HepG2 (cell line): ENCODE results near the gene PISD. TPM values are rescaled to one million over a fixed set of nuclear protein-coding genes. Genes with fewer than 3 reads are reported as not detected.

Experiments
- HNF4A ChIP-seq: sonication (generic); formaldehyde crosslinking; IDR thresholded peaks from 2 replicates; pipeline ENCODE4 v1.4.0; 2020; ENCODE audit warnings: missing genetic modification reagents
- NONO ChIP-seq, 2 experiments: fragments of 450-650 bp in 1 of 2; sonication (generic) in 1 of 2; formaldehyde crosslinking in 1 of 2; IDR thresholded peaks in 1 of 2; conservative IDR thresholded peaks in 1 of 2; 2 replicates each; pipeline versions ENCODE4 v1.6.1 to v1.8.0; 2017 to 2022; ENCODE audit warnings: mild to moderate bottlenecking in 1 of 2, missing genetic modification reagents in 1 of 2, moderate library complexity in 1 of 2
- POLR2AphosphoS2 ChIP-seq: IDR thresholded peaks from 2 replicates; pipeline ENCODE4 v1.6.1; 2011; ENCODE audit warnings: low read depth, low read length, improper control_type of control experiment
- SOX6 ChIP-seq, 2 experiments: fragments of 450-650 bp in 1 of 2; sonication (generic) in 1 of 2; formaldehyde crosslinking in 1 of 2; IDR thresholded peaks; 2 replicates each; pipeline versions ENCODE4 v1.4.0 to v1.6.1; 2017 to 2020; ENCODE audit warnings: antibody characterized with exemption in 1 of 2, mild to moderate bottlenecking in 1 of 2, missing genetic modification reagents in 1 of 2
- TARDBP ChIP-seq: sonication (generic); formaldehyde crosslinking; IDR thresholded peaks from 2 replicates; pipeline ENCODE4 v1.8.0; 2022; ENCODE audit warnings: mild to moderate bottlenecking, missing genetic modification reagents
- ZFY ChIP-seq: sonication (generic); formaldehyde crosslinking; IDR thresholded peaks from 2 replicates; pipeline ENCODE4 v1.4.0; 2020; ENCODE audit warnings: missing genetic modification reagents
- ZNF121 ChIP-seq: sonication (generic); formaldehyde crosslinking; IDR thresholded peaks from 2 replicates; pipeline ENCODE4 v1.5.0; 2020; ENCODE audit warnings: mild to moderate bottlenecking, missing genetic modification reagents
- ZNF17 ChIP-seq: sonication (generic); formaldehyde crosslinking; IDR thresholded peaks from 2 replicates; pipeline ENCODE4 v1.5.0; 2020; ENCODE audit warnings: mild to moderate bottlenecking, missing genetic modification reagents
- ZNF543 ChIP-seq: sonication (generic); formaldehyde crosslinking; IDR thresholded peaks from 2 replicates; pipeline ENCODE4 v1.4.0; 2020; ENCODE audit warnings: mild to moderate bottlenecking, missing genetic modification reagents
- ZNF605 ChIP-seq: sonication (generic); formaldehyde crosslinking; IDR thresholded peaks from 2 replicates; pipeline ENCODE4 v1.8.0; 2022; ENCODE audit warnings: mild to moderate bottlenecking, missing genetic modification reagents
- ZNF629 ChIP-seq: sonication (generic); formaldehyde crosslinking; conservative IDR thresholded peaks from 2 replicates; pipeline ENCODE4 v1.5.0; 2020; ENCODE audit warnings: missing genetic modification reagents
- polyA plus RNA-seq, 8 experiments: library from polyadenylated mRNA; depleted of rRNA in 3 of 8; stranded (reverse) in 7 of 8; unstranded in 1 of 8; fragments of >200 nt; fragmentation: Illumina TruSeq in 4 of 8; extraction: Trizol in 4 of 8; gene quantifications; 2 replicates each; pipeline versions ENCODE4 v1.2.1 to v1.2.3, GENCODE V29; 2011 to 2016; ENCODE audit warnings: low read depth in 4 of 8, missing spikeins in 1 of 8, mixed read lengths in 1 of 8; ENCODE audit not compliant: insufficient read depth in 1 of 8
- total RNA-seq, 5 experiments: library from RNA; depleted of rRNA; stranded (reverse); fragments of >200 nt; fragmentation: Illumina TruSeq; extraction: Trizol; gene quantifications; 2 replicates each; pipeline ENCODE4 v1.2.3, GENCODE V29; 2016; ENCODE audit warnings: low read depth in 1 of 5
- TF ChIP-seq, protein P1 (sequence below): sonication (generic); formaldehyde crosslinking; IDR thresholded peaks from 2 replicates; pipeline ENCODE4 v1.4.0; 2020; ENCODE audit warnings: missing genetic modification reagents, borderline replicate concordance
- TF ChIP-seq, protein P2 (sequence below): sonication (generic); formaldehyde crosslinking; IDR thresholded peaks from 2 replicates; pipeline ENCODE4 v1.9.0; 2021; ENCODE audit warnings: missing genetic modification reagents, mild to moderate bottlenecking, borderline replicate concordance
- TF ChIP-seq, protein P3 (sequence below): sonication (generic); formaldehyde crosslinking; IDR thresholded peaks from 2 replicates; pipeline ENCODE4 v1.8.1; 2023; ENCODE audit warnings: mild to moderate bottlenecking, missing genetic modification reagents
- TF ChIP-seq, protein P4 (sequence below): sonication (generic); formaldehyde crosslinking; IDR thresholded peaks from 2 replicates; pipeline ENCODE4 v1.5.0; 2020; ENCODE audit warnings: missing genetic modification reagents
- TF ChIP-seq, protein P5 (sequence below), 2 experiments: sonication (generic) in 1 of 2; formaldehyde crosslinking in 1 of 2; IDR thresholded peaks; 2 replicates each; pipeline versions ENCODE4 v1.4.0 to v1.6.1; 2018 to 2020; ENCODE audit warnings: missing genetic modification reagents in 2 of 2, borderline replicate concordance in 1 of 2, low read depth in 1 of 2, mild to moderate bottlenecking in 1 of 2, missing biosample characterization in 1 of 2

Gene PISD
- total and polyA plus RNA-seq, 2 of the 13 experiments (the other 11 are each of a cell fraction or from before 2014, with no cell fraction given): 30.1 to 47.7 TPM

DNA sequence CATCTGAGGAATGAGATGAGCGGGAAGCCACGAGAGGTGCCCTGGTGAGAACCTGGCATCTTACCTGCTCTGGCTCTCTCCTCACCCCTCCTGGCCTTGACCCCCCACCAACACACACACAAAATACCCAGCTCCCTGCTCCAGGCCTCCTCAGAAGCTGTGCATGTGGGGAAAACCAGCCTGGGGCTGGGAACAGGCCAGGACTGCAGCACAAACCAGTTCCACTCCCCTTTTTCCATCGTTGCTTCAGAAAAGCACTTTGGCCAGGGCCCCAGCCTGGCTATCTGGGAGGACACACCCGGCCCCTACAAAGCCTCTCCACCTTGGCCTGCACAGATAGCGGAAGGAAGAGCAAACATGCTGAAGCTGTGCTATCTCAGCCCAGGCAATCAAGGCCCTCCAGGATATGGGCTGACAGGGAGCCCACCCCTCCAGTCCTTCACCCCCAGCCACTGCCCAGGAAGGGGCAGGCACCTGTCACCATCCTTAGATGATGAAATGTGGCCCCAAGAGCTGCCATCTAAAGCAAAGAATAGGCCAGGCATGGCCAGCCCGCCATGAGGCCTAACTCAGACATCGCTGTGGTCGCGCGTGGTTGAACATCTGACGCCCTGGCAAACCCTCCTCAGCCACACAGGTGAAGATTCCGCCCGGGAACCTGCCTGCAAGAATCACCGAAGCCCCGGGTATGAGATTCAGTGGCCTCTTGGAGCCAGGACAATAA, 35.4 kb downstream of the PISD start (continued):
- TF ChIP-seq, protein P1, sequence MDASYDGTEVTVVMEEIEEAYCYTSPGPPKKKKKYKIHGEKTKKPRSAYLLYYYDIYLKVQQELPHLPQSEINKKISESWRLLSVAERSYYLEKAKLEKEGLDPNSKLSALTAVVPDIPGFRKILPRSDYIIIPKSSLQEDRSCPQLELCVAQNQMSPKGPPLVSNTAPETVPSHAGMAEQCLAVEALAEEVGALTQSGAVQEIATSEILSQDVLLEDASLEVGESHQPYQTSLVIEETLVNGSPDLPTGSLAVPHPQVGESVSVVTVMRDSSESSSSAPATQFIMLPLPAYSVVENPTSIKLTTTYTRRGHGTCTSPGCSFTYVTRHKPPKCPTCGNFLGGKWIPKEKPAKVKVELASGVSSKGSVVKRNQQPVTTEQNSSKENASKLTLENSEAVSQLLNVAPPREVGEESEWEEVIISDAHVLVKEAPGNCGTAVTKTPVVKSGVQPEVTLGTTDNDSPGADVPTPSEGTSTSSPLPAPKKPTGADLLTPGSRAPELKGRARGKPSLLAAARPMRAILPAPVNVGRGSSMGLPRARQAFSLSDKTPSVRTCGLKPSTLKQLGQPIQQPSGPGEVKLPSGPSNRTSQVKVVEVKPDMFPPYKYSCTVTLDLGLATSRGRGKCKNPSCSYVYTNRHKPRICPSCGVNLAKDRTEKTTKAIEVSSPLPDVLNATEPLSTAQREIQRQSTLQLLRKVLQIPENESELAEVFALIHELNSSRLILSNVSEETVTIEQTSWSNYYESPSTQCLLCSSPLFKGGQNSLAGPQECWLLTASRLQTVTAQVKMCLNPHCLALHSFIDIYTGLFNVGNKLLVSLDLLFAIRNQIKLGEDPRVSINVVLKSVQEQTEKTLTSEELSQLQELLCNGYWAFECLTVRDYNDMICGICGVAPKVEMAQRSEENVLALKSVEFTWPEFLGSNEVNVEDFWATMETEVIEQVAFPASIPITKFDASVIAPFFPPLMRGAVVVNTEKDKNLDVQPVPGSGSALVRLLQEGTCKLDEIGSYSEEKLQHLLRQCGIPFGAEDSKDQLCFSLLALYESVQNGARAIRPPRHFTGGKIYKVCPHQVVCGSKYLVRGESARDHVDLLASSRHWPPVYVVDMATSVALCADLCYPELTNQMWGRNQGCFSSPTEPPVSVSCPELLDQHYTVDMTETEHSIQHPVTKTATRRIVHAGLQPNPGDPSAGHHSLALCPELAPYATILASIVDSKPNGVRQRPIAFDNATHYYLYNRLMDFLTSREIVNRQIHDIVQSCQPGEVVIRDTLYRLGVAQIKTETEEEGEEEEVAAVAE (CRISPR knock-in tag): no peak
- TF ChIP-seq ZNF629 (peak; percentile 58), ZNF543 (CRISPR knock-in tag) (0 out of 2 replicates have a peak, but pooled peaks have one; percentile 64), ZFY (CRISPR knock-in tag) (0 out of 2 replicates have a peak, but pooled peaks have one; percentile 20), SOX6 (IDR thresholded peaks at IDR 0.05) (no peak), SOX6 (CRISPR knock-in tag; IDR thresholded peaks at IDR 0.05) (peak; percentile 7; the same call in 1 of the 2 replicates), ZNF605 (CRISPR knock-in tag) (0 out of 2 replicates have a peak, but pooled peaks have one; percentile 21), ZNF121 (CRISPR knock-in tag) (peak; percentile 65; the same call in 1 of the 2 replicates), TARDBP (0 out of 2 replicates have a peak, but pooled peaks have one; percentile 30), HNF4A (CRISPR knock-in tag) (peak; percentile 51), POLR2AphosphoS2 (no peak), ZNF17 (CRISPR knock-in tag) (no peak), NONO (IDR thresholded peaks at IDR 0.05) (no peak), NONO (CRISPR knock-in tag; conservative IDR thresholded peaks at IDR 0.05) (peak; percentile 50; the same call in 1 of the 2 replicates)
- TF ChIP-seq, protein P2, sequence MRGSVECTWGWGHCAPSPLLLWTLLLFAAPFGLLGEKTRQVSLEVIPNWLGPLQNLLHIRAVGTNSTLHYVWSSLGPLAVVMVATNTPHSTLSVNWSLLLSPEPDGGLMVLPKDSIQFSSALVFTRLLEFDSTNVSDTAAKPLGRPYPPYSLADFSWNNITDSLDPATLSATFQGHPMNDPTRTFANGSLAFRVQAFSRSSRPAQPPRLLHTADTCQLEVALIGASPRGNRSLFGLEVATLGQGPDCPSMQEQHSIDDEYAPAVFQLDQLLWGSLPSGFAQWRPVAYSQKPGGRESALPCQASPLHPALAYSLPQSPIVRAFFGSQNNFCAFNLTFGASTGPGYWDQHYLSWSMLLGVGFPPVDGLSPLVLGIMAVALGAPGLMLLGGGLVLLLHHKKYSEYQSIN (CRISPR knock-in tag): no peak
- TF ChIP-seq, protein P3, sequence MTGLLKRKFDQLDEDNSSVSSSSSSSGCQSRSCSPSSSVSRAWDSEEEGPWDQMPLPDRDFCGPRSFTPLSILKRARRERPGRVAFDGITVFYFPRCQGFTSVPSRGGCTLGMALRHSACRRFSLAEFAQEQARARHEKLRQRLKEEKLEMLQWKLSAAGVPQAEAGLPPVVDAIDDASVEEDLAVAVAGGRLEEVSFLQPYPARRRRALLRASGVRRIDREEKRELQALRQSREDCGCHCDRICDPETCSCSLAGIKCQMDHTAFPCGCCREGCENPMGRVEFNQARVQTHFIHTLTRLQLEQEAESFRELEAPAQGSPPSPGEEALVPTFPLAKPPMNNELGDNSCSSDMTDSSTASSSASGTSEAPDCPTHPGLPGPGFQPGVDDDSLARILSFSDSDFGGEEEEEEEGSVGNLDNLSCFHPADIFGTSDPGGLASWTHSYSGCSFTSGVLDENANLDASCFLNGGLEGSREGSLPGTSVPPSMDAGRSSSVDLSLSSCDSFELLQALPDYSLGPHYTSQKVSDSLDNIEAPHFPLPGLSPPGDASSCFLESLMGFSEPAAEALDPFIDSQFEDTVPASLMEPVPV (CRISPR knock-in tag): 0 out of 2 replicates have a peak, but pooled peaks have one; percentile 40
- TF ChIP-seq, protein P4, sequence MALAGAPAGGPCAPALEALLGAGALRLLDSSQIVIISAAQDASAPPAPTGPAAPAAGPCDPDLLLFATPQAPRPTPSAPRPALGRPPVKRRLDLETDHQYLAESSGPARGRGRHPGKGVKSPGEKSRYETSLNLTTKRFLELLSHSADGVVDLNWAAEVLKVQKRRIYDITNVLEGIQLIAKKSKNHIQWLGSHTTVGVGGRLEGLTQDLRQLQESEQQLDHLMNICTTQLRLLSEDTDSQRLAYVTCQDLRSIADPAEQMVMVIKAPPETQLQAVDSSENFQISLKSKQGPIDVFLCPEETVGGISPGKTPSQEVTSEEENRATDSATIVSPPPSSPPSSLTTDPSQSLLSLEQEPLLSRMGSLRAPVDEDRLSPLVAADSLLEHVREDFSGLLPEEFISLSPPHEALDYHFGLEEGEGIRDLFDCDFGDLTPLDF: no peak
- TF ChIP-seq, protein P5, sequence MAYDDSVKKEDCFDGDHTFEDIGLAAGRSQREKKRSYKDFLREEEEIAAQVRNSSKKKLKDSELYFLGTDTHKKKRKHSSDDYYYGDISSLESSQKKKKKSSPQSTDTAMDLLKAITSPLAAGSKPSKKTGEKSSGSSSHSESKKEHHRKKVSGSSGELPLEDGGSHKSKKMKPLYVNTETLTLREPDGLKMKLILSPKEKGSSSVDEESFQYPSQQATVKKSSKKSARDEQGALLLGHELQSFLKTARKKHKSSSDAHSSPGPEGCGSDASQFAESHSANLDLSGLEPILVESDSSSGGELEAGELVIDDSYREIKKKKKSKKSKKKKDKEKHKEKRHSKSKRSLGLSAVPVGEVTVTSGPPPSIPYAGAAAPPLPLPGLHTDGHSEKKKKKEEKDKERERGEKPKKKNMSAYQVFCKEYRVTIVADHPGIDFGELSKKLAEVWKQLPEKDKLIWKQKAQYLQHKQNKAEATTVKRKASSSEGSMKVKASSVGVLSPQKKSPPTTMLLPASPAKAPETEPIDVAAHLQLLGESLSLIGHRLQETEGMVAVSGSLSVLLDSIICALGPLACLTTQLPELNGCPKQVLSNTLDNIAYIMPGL (CRISPR knock-in tag; IDR thresholded peaks at IDR 0.05; ENCODE audit: borderline replicate concordance in 1 of 2, low read depth in 1 of 2): 0 out of 4 replicates have a peak, but pooled peaks of 1 of the 2 experiments have one; percentile 15
